Karpas-422 (cell line): ENCODE results near the gene PSMD10. TPM values are rescaled to one million over a fixed set of nuclear protein-coding genes. Genes with fewer than 3 reads are reported as not detected.
A peak's percentile ranks its signal among the peaks of the same experiment; 100 is the strongest.

ENCODE experiments used
- DNase-seq: peaks from one replicate; pipeline ENCODE4 v3.0.0-alpha.2; 2015
- H2AFZ ChIP-seq: fragments of 200-600 bp; sonication (generic); 2 replicates; pipeline ENCODE4 v1.6.1; 2014; ENCODE audit warnings: antibody characterized with exemption, low read length, mixed read lengths
- H3K27ac ChIP-seq: fragments of 200-600 bp; sonication (generic); 2 replicates; pipeline ENCODE4 v1.5.1; 2014; ENCODE audit warnings: mild to moderate bottlenecking, low read length, moderate library complexity
- H3K27me3 ChIP-seq: fragments of 200-600 bp; sonication (generic); 2 replicates; pipeline ENCODE4 v1.6.1; 2014; ENCODE audit warnings: low read length, mixed read lengths
- H3K36me3 ChIP-seq: fragments of 200-600 bp; sonication (generic); 2 replicates; pipeline ENCODE4 v1.6.1; 2014; ENCODE audit warnings: low read length, mixed read lengths; ENCODE audit not compliant: insufficient read depth
- H3K4me1 ChIP-seq: fragments of 200-600 bp; sonication (generic); 2 replicates; pipeline ENCODE4 v1.6.1; 2014; ENCODE audit warnings: mild to moderate bottlenecking, low read length, mixed read lengths
- H3K4me2 ChIP-seq: fragments of 200-600 bp; sonication (generic); 2 replicates; pipeline ENCODE4 v1.6.1; 2014; ENCODE audit warnings: low read length, low read depth, mild to moderate bottlenecking; ENCODE audit not compliant: poor library complexity, severe bottlenecking
- H3K4me3 ChIP-seq: fragments of 200-600 bp; sonication (generic); 2 replicates; pipeline ENCODE4 v1.5.1; 2014; ENCODE audit warnings: mild to moderate bottlenecking, antibody characterized with exemption, low read length, mixed read lengths
- H3K79me2 ChIP-seq: fragments of 200-600 bp; sonication (generic); 2 replicates; pipeline ENCODE4 v1.6.1; 2014; ENCODE audit warnings: mild to moderate bottlenecking, low read length, mixed read lengths
- H3K9ac ChIP-seq: fragments of 200-600 bp; sonication (generic); 2 replicates; pipeline ENCODE4 v1.6.0; 2014; ENCODE audit warnings: low read length
- H3K9me2 ChIP-seq: fragments of 200-600 bp; sonication (generic), shearing (Covaris generic); replicated peaks from 2 replicates; pipeline ENCODE4 v1.6.0; 2014; ENCODE audit warnings: mild to moderate bottlenecking, low read length, moderate library complexity; ENCODE audit not compliant: insufficient read depth
- H3K9me3 ChIP-seq: fragments of 300-700, 200-600 bp; sonication (generic); 2 replicates; pipeline ENCODE4 v1.6.1; 2014; ENCODE audit warnings: low read length, mixed read lengths
- H4K20me1 ChIP-seq: fragments of 200-600 bp; sonication (generic); 2 replicates; pipeline ENCODE4 v1.6.1; 2014; ENCODE audit warnings: mild to moderate bottlenecking, antibody characterized with exemption, low read length, low read depth; ENCODE audit not compliant: insufficient read depth
- total RNA-seq: library from RNA; depleted of rRNA; stranded (reverse); fragments of >200 nt; shearing (Covaris generic); gene quantifications from 2 replicates; pipeline ENCODE4 v1.2.3, GENCODE V29; 2014; ENCODE audit warnings: low replicate concordance; rRNA removed

The PSMD10 gene, protein sequence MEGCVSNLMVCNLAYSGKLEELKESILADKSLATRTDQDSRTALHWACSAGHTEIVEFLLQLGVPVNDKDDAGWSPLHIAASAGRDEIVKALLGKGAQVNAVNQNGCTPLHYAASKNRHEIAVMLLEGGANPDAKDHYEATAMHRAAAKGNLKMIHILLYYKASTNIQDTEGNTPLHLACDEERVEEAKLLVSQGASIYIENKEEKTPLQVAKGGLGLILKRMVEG
- total RNA-seq: 46.1 and 60.8 TPM in 2 replicates

- Histone ChIP-seq H3K27ac (peak within 1 kb of the TSS; percentile 25), H3K9ac (peak within 1 kb of the TSS; percentile 67), H3K36me3 (peaks cover 4% of the 10 kb centered on the region; the same call in 1 of the 2 replicates), H4K20me1 (no peaks in the 10 kb centered on the region), H3K27me3 (no peaks in the 10 kb centered on the region), H3K4me2 (peak within 1 kb of the TSS; percentile 71), H3K4me3 (peak within 1 kb of the TSS; percentile 65), H3K4me1 (peaks cover 9% of the 10 kb centered on the region), H3K9me3 (no peaks in the 10 kb centered on the region), H2AFZ (peak within 1 kb of the TSS; percentile 48; the same call in 1 of the 2 replicates), H3K79me2 (peaks cover 24% of the 10 kb centered on the region), H3K9me2 (no peaks in the 10 kb centered on the region)
- DNase-seq: peak; percentile 96
Measured at GRCh38 chrX:108091264-108091877, at the start of gene PSMD10, which contains the start of gene ATG4A. Gene PSMD10 (minus strand): TSS chrX:108091542. CDS start chrX:108091520, 22 bp downstream. Gene ATG4A (plus strand): TSS chrX:108091778. CDS start chrX:108091827, 49 bp downstream.

- DNase-seq: peak; percentile 70
- H3K27ac ChIP-seq: no peak overlapping the region
- no peaks in the 10 kb centered on the region for H3K9me3 ChIP-seq
- H3K4me2 ChIP-seq: no peak overlapping the region
- no peaks in the 10 kb centered on the region for H4K20me1 ChIP-seq
- no peaks in the 10 kb centered on the region for H3K36me3 ChIP-seq
- H3K79me2 ChIP-seq: no peaks in the 10 kb centered on the region
- H3K9ac ChIP-seq: no peak overlapping the region
- H3K27me3 ChIP-seq: no peaks in the 10 kb centered on the region
- no peak overlapping the region for H2AFZ ChIP-seq
- no peak overlapping the region for H3K4me3 ChIP-seq
- no peaks in the 10 kb centered on the region for H3K9me2 ChIP-seq
- no peaks in the 10 kb centered on the region for H3K4me1 ChIP-seq
Measured at GRCh38 chrX:108138814-108139702, 47.7 kb upstream of the PSMD10 start.

- no peak for DNase-seq
- H3K9me3 ChIP-seq: no peaks in the 10 kb centered on the region
- no peaks in the 10 kb centered on the region for H3K27me3 ChIP-seq
Measured at GRCh38 chrX:108134724-108135123, 43.4 kb upstream of the PSMD10 start.

GRCh38 chrX:108132876-108133275, 41.5 kb upstream of the PSMD10 start:
- H3K9me3 ChIP-seq: no peaks in the 10 kb centered on the region
- no peak overlapping the region for H3K27ac ChIP-seq
- H2AFZ ChIP-seq: no peak overlapping the region
- no peaks in the 10 kb centered on the region for H3K79me2 ChIP-seq
- no peak overlapping the region for H3K4me2 ChIP-seq
- H3K36me3 ChIP-seq: no peaks in the 10 kb centered on the region
- no peak overlapping the region for H3K4me3 ChIP-seq
- 0 out of 2 replicates have a peak, but pooled peaks cover 2% of the 10 kb centered on the region for H3K9me2 ChIP-seq
- no peak for DNase-seq
- no peaks in the 10 kb centered on the region for H3K27me3 ChIP-seq
- no peak overlapping the region for H3K9ac ChIP-seq
- H3K4me1 ChIP-seq: no peaks in the 10 kb centered on the region
- H4K20me1 ChIP-seq: no peaks in the 10 kb centered on the region

More at GRCh38 chrX:108134724-108135123, 43.4 kb upstream of the PSMD10 start:
- H2AFZ ChIP-seq: no peak overlapping the region
- H3K36me3 ChIP-seq: no peaks in the 10 kb centered on the region
- no peak overlapping the region for H3K4me3 ChIP-seq
- H3K27ac ChIP-seq: no peak overlapping the region
- no peaks in the 10 kb centered on the region for H3K9me2 ChIP-seq
- H3K4me1 ChIP-seq: no peaks in the 10 kb centered on the region
- H3K4me2 ChIP-seq: no peak overlapping the region
- H3K79me2 ChIP-seq: no peaks in the 10 kb centered on the region
- H4K20me1 ChIP-seq: no peaks in the 10 kb centered on the region
- H3K9ac ChIP-seq: no peak overlapping the region

- Histone ChIP-seq H3K4me2 (no peak overlapping the region), H3K27me3 (no peaks in the 10 kb centered on the region), H4K20me1 (no peaks in the 10 kb centered on the region), H3K36me3 (no peaks in the 10 kb centered on the region), H3K9me3 (no peaks in the 10 kb centered on the region), H2AFZ (no peak overlapping the region), H3K4me1 (no peaks in the 10 kb centered on the region), H3K4me3 (no peak overlapping the region), H3K27ac (no peak overlapping the region), H3K79me2 (no peaks in the 10 kb centered on the region), H3K9ac (no peak overlapping the region), H3K9me2 (0 out of 2 replicates have a peak, but pooled peaks cover 2% of the 10 kb centered on the region)
- DNase-seq: no peak
Measured at GRCh38 chrX:108132034-108132433, 40.7 kb upstream of the PSMD10 start.

DNA sequence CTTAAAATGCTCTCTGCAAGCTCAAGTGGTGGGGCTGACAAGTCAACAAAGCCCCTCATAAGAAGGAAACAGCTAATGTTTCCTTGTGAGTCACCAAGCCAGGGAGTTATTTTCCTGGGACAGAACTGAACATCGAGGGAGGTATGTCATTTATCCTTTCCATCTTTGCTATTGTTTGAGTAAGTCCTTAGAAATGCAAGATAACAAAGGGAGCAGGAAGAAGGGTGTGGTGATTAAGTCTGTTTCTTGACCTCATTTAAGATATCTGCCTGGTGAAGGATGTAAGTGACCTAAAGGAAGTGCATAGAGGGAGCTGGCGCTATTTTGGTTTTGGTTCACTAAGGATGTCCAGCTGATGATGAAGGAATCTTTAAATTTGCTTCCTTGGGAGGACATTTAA, 40.1 kb upstream of the PSMD10 start:
- Histone ChIP-seq H3K36me3 (no peaks in the 10 kb centered on the region), H3K27me3 (no peaks in the 10 kb centered on the region), H3K4me2 (no peak overlapping the region), H3K27ac (no peak overlapping the region), H3K9me3 (no peaks in the 10 kb centered on the region), H2AFZ (no peak overlapping the region), H3K9me2 (0 out of 2 replicates have a peak, but pooled peaks cover 2% of the 10 kb centered on the region), H3K9ac (no peak overlapping the region), H3K79me2 (no peaks in the 10 kb centered on the region), H3K4me1 (no peaks in the 10 kb centered on the region), H3K4me3 (no peak overlapping the region), H4K20me1 (no peaks in the 10 kb centered on the region)
- DNase-seq: no peak

- no peak overlapping the region for H3K4me2 ChIP-seq
- no peaks in the 10 kb centered on the region for H3K4me1 ChIP-seq
- 0 out of 2 replicates have a peak, but pooled peaks cover 2% of the 10 kb centered on the region for H3K9me2 ChIP-seq
- H3K79me2 ChIP-seq: no peaks in the 10 kb centered on the region
- no peak overlapping the region for H3K9ac ChIP-seq
- H3K9me3 ChIP-seq: no peaks in the 10 kb centered on the region
- no peaks in the 10 kb centered on the region for H3K27me3 ChIP-seq
- no peaks in the 10 kb centered on the region for H4K20me1 ChIP-seq
- no peak overlapping the region for H3K4me3 ChIP-seq
- H3K36me3 ChIP-seq: no peaks in the 10 kb centered on the region
- no peak overlapping the region for H3K27ac ChIP-seq
- H2AFZ ChIP-seq: no peak overlapping the region
- DNase-seq: no peak
Measured at GRCh38 chrX:108130889-108131288, 39.5 kb upstream of the PSMD10 start.

DNA sequence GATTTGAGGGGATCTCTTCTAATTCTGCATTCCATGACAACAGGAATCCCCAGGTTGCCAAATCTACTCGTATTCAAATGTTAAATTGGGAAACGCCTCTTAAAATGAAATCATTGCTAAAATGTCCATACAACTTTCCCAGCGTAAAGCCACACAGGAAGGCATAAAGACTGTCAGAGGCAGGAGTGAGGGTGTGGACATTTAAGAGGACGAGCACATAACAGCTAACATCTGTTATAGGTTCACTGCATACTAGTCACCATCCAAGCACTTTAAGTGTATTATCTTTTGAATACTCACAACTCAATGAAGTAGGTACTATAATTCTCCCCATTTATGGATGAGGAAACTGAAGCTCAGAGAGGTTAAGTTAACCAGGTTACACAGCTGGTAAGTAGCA, 35.8 kb upstream of the PSMD10 start:
- no peak for DNase-seq
- Histone ChIP-seq H3K9ac (no peak overlapping the region), H3K27me3 (no peaks in the 10 kb centered on the region), H3K4me3 (no peak overlapping the region), H3K36me3 (no peaks in the 10 kb centered on the region), H2AFZ (no peak overlapping the region), H3K79me2 (no peaks in the 10 kb centered on the region), H3K9me2 (0 out of 2 replicates have a peak, but pooled peaks cover 2% of the 10 kb centered on the region), H4K20me1 (no peaks in the 10 kb centered on the region), H3K4me2 (no peak overlapping the region), H3K27ac (no peak overlapping the region), H3K9me3 (no peaks in the 10 kb centered on the region), H3K4me1 (no peaks in the 10 kb centered on the region)
